HepG2 (cell line): ENCODE results near the gene MBTPS1. TPM values are rescaled to one million over a fixed set of nuclear protein-coding genes. Genes with fewer than 3 reads are reported as not detected.
A peak's percentile ranks its signal among the peaks of the same experiment; 100 is the strongest.

Source experiments
- ADNP ChIP-seq: sonication (generic); formaldehyde crosslinking; IDR thresholded peaks from 2 replicates; pipeline ENCODE4 v1.4.0; 2020; ENCODE audit warnings: missing genetic modification reagents
- ARHGAP35 ChIP-seq: sonication (generic); formaldehyde crosslinking; IDR thresholded peaks from 2 replicates; pipeline ENCODE4 v1.9.0; 2022; ENCODE audit warnings: mild to moderate bottlenecking, inconsistent platforms, moderate library complexity, missing genetic modification reagents, borderline replicate concordance
- ATF7-NPFF ChIP-seq: sonication (generic); formaldehyde crosslinking; IDR thresholded peaks from 2 replicates; pipeline ENCODE4 v1.8.1; 2023; ENCODE audit warnings: mild to moderate bottlenecking, low read depth, missing genetic modification reagents, moderate library complexity
- DNMT3B ChIP-seq: conservative IDR thresholded peaks from 2 replicates; pipeline ENCODE4 v1.6.1; 2016; ENCODE audit warnings: missing biosample characterization, control low read depth
- ELF1 ChIP-seq: sonication (generic); formaldehyde crosslinking; IDR thresholded peaks from 2 replicates; pipeline ENCODE4 v1.4.0; 2020; ENCODE audit warnings: missing genetic modification reagents
- ERF ChIP-seq: IDR thresholded peaks from 2 replicates; pipeline ENCODE4 v1.6.1; 2018; ENCODE audit warnings: missing biosample characterization, missing genetic modification reagents
- HOXD1 ChIP-seq: sonication (generic); formaldehyde crosslinking; IDR thresholded peaks from 2 replicates; pipeline ENCODE4 v1.5.0; 2020; ENCODE audit warnings: missing genetic modification reagents
- MLLT10 ChIP-seq: sonication (generic); formaldehyde crosslinking; IDR thresholded peaks from 2 replicates; pipeline ENCODE4 v1.4.0; 2020; ENCODE audit warnings: missing genetic modification reagents
- NCOA2 ChIP-seq: sonication (generic); formaldehyde crosslinking; IDR thresholded peaks from 2 replicates; pipeline ENCODE4 v1.8.0; 2022; ENCODE audit warnings: inconsistent platforms
- NFE2 ChIP-seq: sonication (generic); formaldehyde crosslinking; IDR thresholded peaks from 2 replicates; pipeline ENCODE4 v1.4.0; 2020; ENCODE audit warnings: missing genetic modification reagents
- PHF5A ChIP-seq: IDR thresholded peaks from one replicate; pipeline ENCODE4 v1.6.1; 2018; ENCODE audit warnings: low read depth, missing genetic modification reagents; ENCODE audit not compliant: unreplicated experiment
- ZBTB3 ChIP-seq: sonication (generic); formaldehyde crosslinking; IDR thresholded peaks from 2 replicates; pipeline ENCODE4 v1.4.0; 2020; ENCODE audit warnings: low read depth, mild to moderate bottlenecking, moderate library complexity, missing genetic modification reagents, borderline replicate concordance
- ZC3H13 ChIP-seq: sonication (generic); formaldehyde crosslinking; IDR thresholded peaks from 2 replicates; pipeline ENCODE4 v1.8.1; 2023; ENCODE audit warnings: mild to moderate bottlenecking, missing genetic modification reagents, moderate library complexity
- ZFX ChIP-seq: sonication (generic); formaldehyde crosslinking; IDR thresholded peaks from 2 replicates; pipeline ENCODE4 v1.4.0; 2020; ENCODE audit warnings: mild to moderate bottlenecking, low read depth, missing genetic modification reagents, moderate library complexity
- ZFY ChIP-seq: sonication (generic); formaldehyde crosslinking; IDR thresholded peaks from 2 replicates; pipeline ENCODE4 v1.4.0; 2020; ENCODE audit warnings: missing genetic modification reagents
- ZNF235 ChIP-seq: sonication (generic); formaldehyde crosslinking; IDR thresholded peaks from 2 replicates; pipeline ENCODE4 v1.8.1; 2023; ENCODE audit warnings: mild to moderate bottlenecking, missing genetic modification reagents, borderline replicate concordance
- ZNF251 ChIP-seq: sonication (generic); formaldehyde crosslinking; IDR thresholded peaks from 2 replicates; pipeline ENCODE4 v1.9.0; 2021; ENCODE audit warnings: mild to moderate bottlenecking, missing genetic modification reagents
- ZNF253 ChIP-seq: sonication (generic); formaldehyde crosslinking; IDR thresholded peaks from 2 replicates; pipeline ENCODE4 v1.8.0; 2022; ENCODE audit warnings: mild to moderate bottlenecking, missing genetic modification reagents, borderline replicate concordance
- ZNF34 ChIP-seq: sonication (generic); formaldehyde crosslinking; IDR thresholded peaks from 2 replicates; pipeline ENCODE4 v1.4.0; 2020; ENCODE audit warnings: mild to moderate bottlenecking, missing genetic modification reagents, borderline replicate concordance
- ZNF451 ChIP-seq: sonication (generic); formaldehyde crosslinking; IDR thresholded peaks from 2 replicates; pipeline ENCODE4 v1.5.0; 2020; ENCODE audit warnings: mild to moderate bottlenecking, missing genetic modification reagents
- ZNF547 ChIP-seq: sonication (generic); formaldehyde crosslinking; IDR thresholded peaks from 2 replicates; pipeline ENCODE4 v1.5.1; 2020; ENCODE audit warnings: mild to moderate bottlenecking, missing genetic modification reagents
- ZNF615 ChIP-seq: sonication (generic); formaldehyde crosslinking; IDR thresholded peaks from 2 replicates; pipeline ENCODE4 v1.5.0; 2020; ENCODE audit warnings: mild to moderate bottlenecking, missing genetic modification reagents, borderline replicate concordance
- ZNF747 ChIP-seq: sonication (generic); formaldehyde crosslinking; IDR thresholded peaks from 2 replicates; pipeline ENCODE4 v1.8.1; 2023; ENCODE audit warnings: missing genetic modification reagents, mild to moderate bottlenecking, borderline replicate concordance
- ZNF780A ChIP-seq: sonication (generic); formaldehyde crosslinking; IDR thresholded peaks from 2 replicates; pipeline ENCODE4 v1.8.0; 2022; ENCODE audit warnings: mild to moderate bottlenecking, missing genetic modification reagents, moderate library complexity
- ZSCAN21 ChIP-seq: sonication (generic); formaldehyde crosslinking; IDR thresholded peaks from 2 replicates; pipeline ENCODE4 v1.8.0; 2022; ENCODE audit warnings: mild to moderate bottlenecking, missing genetic modification reagents, moderate library complexity, borderline replicate concordance
- polyA plus RNA-seq, 8 experiments: library from polyadenylated mRNA; depleted of rRNA in 3 of 8; stranded (reverse) in 7 of 8; unstranded in 1 of 8; fragments of >200 nt; fragmentation: Illumina TruSeq in 4 of 8; extraction: Trizol in 4 of 8; gene quantifications; 2 replicates each; pipeline versions ENCODE4 v1.2.1 to v1.2.3, GENCODE V29; 2011 to 2016; ENCODE audit warnings: low read depth in 4 of 8, missing spikeins in 1 of 8, mixed read lengths in 1 of 8; ENCODE audit not compliant: insufficient read depth in 1 of 8
- total RNA-seq, 5 experiments: library from RNA; depleted of rRNA; stranded (reverse); fragments of >200 nt; fragmentation: Illumina TruSeq; extraction: Trizol; gene quantifications; 2 replicates each; pipeline ENCODE4 v1.2.3, GENCODE V29; 2016; ENCODE audit warnings: low read depth in 1 of 5
- TF ChIP-seq, protein P1 (sequence below): sonication (generic); formaldehyde crosslinking; IDR thresholded peaks from 2 replicates; pipeline ENCODE4 v1.4.0; 2020; ENCODE audit warnings: mild to moderate bottlenecking, missing genetic modification reagents
- TF ChIP-seq, protein P2 (sequence below): sonication (generic); formaldehyde crosslinking; conservative IDR thresholded peaks from 2 replicates; pipeline ENCODE4 v1.4.0; 2020; ENCODE audit warnings: missing genetic modification reagents
- TF ChIP-seq, protein P3 (sequence below): sonication (generic); formaldehyde crosslinking; IDR thresholded peaks from 2 replicates; pipeline ENCODE4 v1.8.0; 2022; ENCODE audit warnings: missing genetic modification reagents, mild to moderate bottlenecking, borderline replicate concordance

MBTPS1 gene
- total and polyA plus RNA-seq, 2 of the 13 experiments (the other 11 are each of a cell fraction or from before 2014, with no cell fraction given): 56.7 to 91.3 TPM

DNA sequence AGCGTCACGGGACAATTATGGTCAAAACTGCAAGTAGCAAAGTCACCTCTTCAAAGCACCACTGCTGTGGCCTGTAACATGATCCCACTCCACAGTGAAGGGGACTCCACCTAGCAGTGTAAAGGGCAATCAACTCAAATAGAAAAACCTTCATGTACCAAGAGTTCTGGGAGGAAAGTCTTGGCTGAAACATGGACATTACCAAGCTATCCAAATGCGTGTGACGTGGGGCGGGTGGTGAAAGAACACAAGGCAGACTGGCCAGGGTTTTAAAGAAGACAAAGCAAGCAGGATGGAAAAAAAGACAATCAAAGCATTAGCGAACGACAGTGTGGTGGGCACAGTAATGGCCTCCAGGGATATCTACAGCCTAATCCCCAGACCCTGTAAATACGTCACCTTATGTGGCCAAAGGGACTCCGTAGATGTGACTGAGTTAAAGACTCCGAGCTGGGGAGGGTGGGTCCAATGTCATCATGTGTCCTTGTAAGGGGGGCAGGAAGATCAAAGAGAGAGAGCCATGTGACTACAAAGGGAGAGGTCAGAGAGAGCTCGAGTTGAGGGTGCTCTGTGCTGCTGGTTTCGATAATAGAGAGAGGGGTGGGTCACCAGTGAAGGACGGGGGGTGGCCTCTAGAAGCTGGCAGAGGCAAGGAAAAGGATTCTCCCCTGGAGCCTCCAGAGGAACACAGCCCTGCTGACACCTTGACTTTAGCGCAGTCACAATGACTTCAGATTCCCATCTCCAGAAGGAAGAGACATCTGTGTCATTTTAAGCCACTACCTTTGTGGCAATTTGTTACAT lies 22.3 kb upstream of the MBTPS1 start (continued):
- TF ChIP-seq, protein P1, sequence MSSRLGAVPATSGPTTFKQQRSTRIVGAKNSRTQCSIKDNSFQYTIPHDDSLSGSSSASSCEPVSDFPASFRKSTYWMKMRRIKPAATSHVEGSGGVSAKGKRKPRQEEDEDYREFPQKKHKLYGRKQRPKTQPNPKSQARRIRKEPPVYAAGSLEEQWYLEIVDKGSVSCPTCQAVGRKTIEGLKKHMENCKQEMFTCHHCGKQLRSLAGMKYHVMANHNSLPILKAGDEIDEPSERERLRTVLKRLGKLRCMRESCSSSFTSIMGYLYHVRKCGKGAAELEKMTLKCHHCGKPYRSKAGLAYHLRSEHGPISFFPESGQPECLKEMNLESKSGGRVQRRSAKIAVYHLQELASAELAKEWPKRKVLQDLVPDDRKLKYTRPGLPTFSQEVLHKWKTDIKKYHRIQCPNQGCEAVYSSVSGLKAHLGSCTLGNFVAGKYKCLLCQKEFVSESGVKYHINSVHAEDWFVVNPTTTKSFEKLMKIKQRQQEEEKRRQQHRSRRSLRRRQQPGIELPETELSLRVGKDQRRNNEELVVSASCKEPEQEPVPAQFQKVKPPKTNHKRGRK (CRISPR knock-in tag): no peak
- TF ChIP-seq HOXD1 (CRISPR knock-in tag) (no peak), ZNF34 (CRISPR knock-in tag) (no peak), ZSCAN21 (CRISPR knock-in tag) (0 out of 2 replicates have a peak, but pooled peaks have one; percentile 64), ZNF235 (CRISPR knock-in tag) (no peak), ZBTB3 (no peak), ZNF451 (CRISPR knock-in tag) (no peak), ZFX (peak; percentile 54), ADNP (CRISPR knock-in tag) (no peak), ATF7-NPFF (CRISPR knock-in tag) (no peak), DNMT3B (CRISPR knock-in tag) (no peak), ZNF780A (CRISPR knock-in tag) (no peak), ELF1 (no peak), ZFY (CRISPR knock-in tag) (peak; percentile 19; the same call in 1 of the 2 replicates), ZNF251 (CRISPR knock-in tag) (no peak), ZNF615 (CRISPR knock-in tag) (0 out of 2 replicates have a peak, but pooled peaks have one; percentile 36), ERF (no peak), MLLT10 (CRISPR knock-in tag) (no peak), ZC3H13 (no peak), ARHGAP35 (no peak), ZNF747 (CRISPR knock-in tag) (peak; percentile 57; the same call in 1 of the 2 replicates), NFE2 (no peak), NCOA2 (peak; percentile 63; the same call in 1 of the 2 replicates), PHF5A (CRISPR knock-in tag) (peak; percentile 9), ZNF547 (CRISPR knock-in tag) (peak; percentile 77; the same call in 1 of the 2 replicates), ZNF253 (no peak)
- TF ChIP-seq, protein P2, sequence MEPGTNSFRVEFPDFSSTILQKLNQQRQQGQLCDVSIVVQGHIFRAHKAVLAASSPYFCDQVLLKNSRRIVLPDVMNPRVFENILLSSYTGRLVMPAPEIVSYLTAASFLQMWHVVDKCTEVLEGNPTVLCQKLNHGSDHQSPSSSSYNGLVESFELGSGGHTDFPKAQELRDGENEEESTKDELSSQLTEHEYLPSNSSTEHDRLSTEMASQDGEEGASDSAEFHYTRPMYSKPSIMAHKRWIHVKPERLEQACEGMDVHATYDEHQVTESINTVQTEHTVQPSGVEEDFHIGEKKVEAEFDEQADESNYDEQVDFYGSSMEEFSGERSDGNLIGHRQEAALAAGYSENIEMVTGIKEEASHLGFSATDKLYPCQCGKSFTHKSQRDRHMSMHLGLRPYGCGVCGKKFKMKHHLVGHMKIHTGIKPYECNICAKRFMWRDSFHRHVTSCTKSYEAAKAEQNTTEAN: no peak
- TF ChIP-seq, protein P3, sequence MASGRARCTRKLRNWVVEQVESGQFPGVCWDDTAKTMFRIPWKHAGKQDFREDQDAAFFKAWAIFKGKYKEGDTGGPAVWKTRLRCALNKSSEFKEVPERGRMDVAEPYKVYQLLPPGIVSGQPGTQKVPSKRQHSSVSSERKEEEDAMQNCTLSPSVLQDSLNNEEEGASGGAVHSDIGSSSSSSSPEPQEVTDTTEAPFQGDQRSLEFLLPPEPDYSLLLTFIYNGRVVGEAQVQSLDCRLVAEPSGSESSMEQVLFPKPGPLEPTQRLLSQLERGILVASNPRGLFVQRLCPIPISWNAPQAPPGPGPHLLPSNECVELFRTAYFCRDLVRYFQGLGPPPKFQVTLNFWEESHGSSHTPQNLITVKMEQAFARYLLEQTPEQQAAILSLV (CRISPR knock-in tag): no peak
